Panc1 (cell line): ENCODE data around the gene OR4D2.

Experiments used
- SIN3A ChIP-seq: IDR thresholded peaks from 2 replicates; pipeline ENCODE4 v1.6.1; 2012; ENCODE audit warnings: low read depth, mild to moderate bottlenecking, low read length, moderate library complexity, borderline replicate concordance; ENCODE audit not compliant: insufficient read depth
- TF ChIP-seq, protein P1 (sequence below): fragments of 450-650 bp; IDR thresholded peaks from 2 replicates; pipeline ENCODE4 v1.5.1; 2017; ENCODE audit warnings: mild to moderate bottlenecking
- TF ChIP-seq, protein P2 (sequence below), 2 experiments: IDR thresholded peaks; 2 replicates each; pipeline ENCODE4 v1.6.1; 2011 to 2012; ENCODE audit warnings: low read depth in 2 of 2, control low read depth in 1 of 2, low read length in 1 of 2, mild to moderate bottlenecking in 1 of 2, moderate library complexity in 1 of 2; ENCODE audit not compliant: insufficient read depth in 1 of 2

DNA sequence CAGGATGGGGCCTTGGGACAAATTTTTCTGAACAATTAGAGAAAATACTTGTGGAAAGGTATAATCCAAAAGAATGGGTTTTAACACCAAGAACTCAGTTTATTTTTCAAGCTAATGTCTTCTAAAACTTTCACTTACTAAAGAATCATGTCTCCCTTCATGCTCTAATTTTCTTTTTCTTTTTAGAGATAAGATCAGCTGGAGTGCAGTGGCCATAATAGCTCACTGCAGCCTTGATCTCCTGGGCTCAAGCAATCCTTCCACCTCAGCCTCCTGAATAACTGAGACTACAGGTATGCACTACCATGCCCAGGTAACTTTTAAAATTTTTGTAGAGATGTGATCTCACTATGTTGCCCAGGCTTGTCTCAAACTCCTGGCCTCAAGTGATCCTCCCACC lies 13.1 kb upstream of the OR4D2 start:
- TF ChIP-seq, protein P1, sequence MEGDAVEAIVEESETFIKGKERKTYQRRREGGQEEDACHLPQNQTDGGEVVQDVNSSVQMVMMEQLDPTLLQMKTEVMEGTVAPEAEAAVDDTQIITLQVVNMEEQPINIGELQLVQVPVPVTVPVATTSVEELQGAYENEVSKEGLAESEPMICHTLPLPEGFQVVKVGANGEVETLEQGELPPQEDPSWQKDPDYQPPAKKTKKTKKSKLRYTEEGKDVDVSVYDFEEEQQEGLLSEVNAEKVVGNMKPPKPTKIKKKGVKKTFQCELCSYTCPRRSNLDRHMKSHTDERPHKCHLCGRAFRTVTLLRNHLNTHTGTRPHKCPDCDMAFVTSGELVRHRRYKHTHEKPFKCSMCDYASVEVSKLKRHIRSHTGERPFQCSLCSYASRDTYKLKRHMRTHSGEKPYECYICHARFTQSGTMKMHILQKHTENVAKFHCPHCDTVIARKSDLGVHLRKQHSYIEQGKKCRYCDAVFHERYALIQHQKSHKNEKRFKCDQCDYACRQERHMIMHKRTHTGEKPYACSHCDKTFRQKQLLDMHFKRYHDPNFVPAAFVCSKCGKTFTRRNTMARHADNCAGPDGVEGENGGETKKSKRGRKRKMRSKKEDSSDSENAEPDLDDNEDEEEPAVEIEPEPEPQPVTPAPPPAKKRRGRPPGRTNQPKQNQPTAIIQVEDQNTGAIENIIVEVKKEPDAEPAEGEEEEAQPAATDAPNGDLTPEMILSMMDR = no peak
- no peak for TF ChIP-seq SIN3A
- TF ChIP-seq, protein P2, sequence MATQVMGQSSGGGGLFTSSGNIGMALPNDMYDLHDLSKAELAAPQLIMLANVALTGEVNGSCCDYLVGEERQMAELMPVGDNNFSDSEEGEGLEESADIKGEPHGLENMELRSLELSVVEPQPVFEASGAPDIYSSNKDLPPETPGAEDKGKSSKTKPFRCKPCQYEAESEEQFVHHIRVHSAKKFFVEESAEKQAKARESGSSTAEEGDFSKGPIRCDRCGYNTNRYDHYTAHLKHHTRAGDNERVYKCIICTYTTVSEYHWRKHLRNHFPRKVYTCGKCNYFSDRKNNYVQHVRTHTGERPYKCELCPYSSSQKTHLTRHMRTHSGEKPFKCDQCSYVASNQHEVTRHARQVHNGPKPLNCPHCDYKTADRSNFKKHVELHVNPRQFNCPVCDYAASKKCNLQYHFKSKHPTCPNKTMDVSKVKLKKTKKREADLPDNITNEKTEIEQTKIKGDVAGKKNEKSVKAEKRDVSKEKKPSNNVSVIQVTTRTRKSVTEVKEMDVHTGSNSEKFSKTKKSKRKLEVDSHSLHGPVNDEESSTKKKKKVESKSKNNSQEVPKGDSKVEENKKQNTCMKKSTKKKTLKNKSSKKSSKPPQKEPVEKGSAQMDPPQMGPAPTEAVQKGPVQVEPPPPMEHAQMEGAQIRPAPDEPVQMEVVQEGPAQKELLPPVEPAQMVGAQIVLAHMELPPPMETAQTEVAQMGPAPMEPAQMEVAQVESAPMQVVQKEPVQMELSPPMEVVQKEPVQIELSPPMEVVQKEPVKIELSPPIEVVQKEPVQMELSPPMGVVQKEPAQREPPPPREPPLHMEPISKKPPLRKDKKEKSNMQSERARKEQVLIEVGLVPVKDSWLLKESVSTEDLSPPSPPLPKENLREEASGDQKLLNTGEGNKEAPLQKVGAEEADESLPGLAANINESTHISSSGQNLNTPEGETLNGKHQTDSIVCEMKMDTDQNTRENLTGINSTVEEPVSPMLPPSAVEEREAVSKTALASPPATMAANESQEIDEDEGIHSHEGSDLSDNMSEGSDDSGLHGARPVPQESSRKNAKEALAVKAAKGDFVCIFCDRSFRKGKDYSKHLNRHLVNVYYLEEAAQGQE (IDR thresholded peaks at IDR 0.05; ENCODE audit: insufficient read depth in 1 of 2, low read depth in 2 of 2, low read length in 1 of 2) = no peak
